HG02763 (cell line): ENCODE data around the gene BANK1.

Experiments used
- ATAC-seq: cut with Tn5 transposase; IDR thresholded peaks from one replicate; pipeline ENCODE4 v1.9.1; 2021; ENCODE audit warnings: mild to moderate bottlenecking, moderate library complexity; ENCODE audit not compliant: unreplicated experiment

Gene BANK1

GRCh38 chr4:101790521-101791181 is at the start of gene BANK1:
BANK1 (plus strand) TSS chr4:101790730; CDS start chr4:101790881, 151 bp downstream.
- peak; percentile 100 for ATAC-seq

- ATAC-seq = no peak
These were observed 36.8 kb upstream of the BANK1 start for GRCh38 chr4:101753721-101754120.

- no peak for ATAC-seq
These were observed 34.3 kb upstream of the BANK1 start for GRCh38 chr4:101756181-101756580.

GRCh38 chr4:101761405-101761804 is 29.1 kb upstream of the BANK1 start:
- no peak for ATAC-seq

GRCh38 chr4:101762025-101762424 is 28.5 kb upstream of the BANK1 start:
- ATAC-seq = no peak

- ATAC-seq = no peak
These were observed 28.0 kb upstream of the BANK1 start for GRCh38 chr4:101762534-101762933.

- ATAC-seq = no peak
These were observed 27.0 kb upstream of the BANK1 start for GRCh38 chr4:101763576-101763975.

GRCh38 chr4:101774807-101775206 is 15.7 kb upstream of the BANK1 start:
- ATAC-seq = no peak

- no peak for ATAC-seq
These were observed 13.1 kb upstream of the BANK1 start for GRCh38 chr4:101777431-101777830.

GRCh38 chr4:101780284-101780683 is 10.2 kb upstream of the BANK1 start:
- ATAC-seq = no peak

GRCh38 chr4:101782546-101782945 is 8.0 kb upstream of the BANK1 start:
- no peak for ATAC-seq

- no peak for ATAC-seq
These were observed 5.6 kb upstream of the BANK1 start for GRCh38 chr4:101784957-101785356.

GRCh38 chr4:101785486-101785885 is 5.0 kb upstream of the BANK1 start:
- no peak for ATAC-seq

GRCh38 chr4:101787701-101788316 is 2.7 kb upstream of the BANK1 start:
- no peak for ATAC-seq

GRCh38 chr4:101791182-101791558 is 640 bp downstream of the BANK1 start:
- ATAC-seq = no peak

- ATAC-seq = no peak
These were observed 1.6 kb downstream of the BANK1 start for GRCh38 chr4:101792056-101792590.

GRCh38 chr4:101793397-101793796 is 2.9 kb downstream of the BANK1 start:
- ATAC-seq = no peak

- ATAC-seq = no peak
These were observed 4.3 kb downstream of the BANK1 start for GRCh38 chr4:101794806-101795205.

- no peak for ATAC-seq
These were observed 5.2 kb downstream of the BANK1 start for GRCh38 chr4:101795704-101796103.

- ATAC-seq = no peak
These were observed 11.4 kb downstream of the BANK1 start for GRCh38 chr4:101801958-101802357.

GRCh38 chr4:101806914-101807313 is 16.4 kb downstream of the BANK1 start:
- ATAC-seq = peak; percentile 99

GRCh38 chr4:101807351-101807750 is 16.8 kb downstream of the BANK1 start:
- peak; percentile 35 for ATAC-seq
